Sigmoid colon (tissue), 7 donors: Measurements from ENCODE around the gene OR4S1. TPM values are rescaled to one million over a fixed set of nuclear protein-coding genes. Genes with fewer than 3 reads are reported as not detected.

ENCODE experiments used
- DNase-seq: peaks from one replicate; pipeline ENCODE4 v3.0.0-alpha.2; 2019
- H3K27ac ChIP-seq, 4 donors: fragments of 200-600 bp; sonication (generic); one replicate each; pipeline ENCODE4 v1.5.1; 2016 to 2019; ENCODE audit warnings: mild to moderate bottlenecking in 1 of 4
- H3K27me3 ChIP-seq, 3 donors: fragments of 200-600 bp; sonication (generic); one replicate each; pipeline ENCODE4 v1.5.1; 2019; ENCODE audit warnings: mild to moderate bottlenecking in 1 of 3
- H3K36me3 ChIP-seq, 4 donors: fragments of 200-600 bp; sonication (generic); one replicate each; pipeline ENCODE4 v1.5.1; 2016 to 2019
- H3K4me1 ChIP-seq, 4 donors: fragments of 200-600 bp; sonication (generic); one replicate each; pipeline ENCODE4 v1.5.1; 2017 to 2019
- H3K4me3 ChIP-seq, 4 donors: fragments of 200-600 bp; sonication (generic); one replicate each; pipeline ENCODE4 v1.5.1; 2017 to 2019; ENCODE audit warnings: mild to moderate bottlenecking in 2 of 4, moderate library complexity in 1 of 4
- H3K9me3 ChIP-seq, 4 donors: fragments of 200-600 bp in 3 of 4; sonication (generic) in 3 of 4; one replicate each; pipeline versions ENCODE4 v1.5.1 to v1.6.1; 2013 to 2019
- CTCF ChIP-seq, 4 experiments: fragments of 450-650 bp in 3 of 4; fragments of 200-600 bp in 1 of 4; IDR thresholded peaks; one replicate each; pipeline ENCODE4 v1.5.1; 2016 to 2019; ENCODE audit warnings: antibody characterized with exemption in 4 of 4, mild to moderate bottlenecking in 3 of 4, moderate library complexity in 2 of 4
- EP300 ChIP-seq, 4 donors: sonication (generic); formaldehyde crosslinking; IDR thresholded peaks; one replicate each; pipeline ENCODE4 v1.6.1; 2017; ENCODE audit warnings: antibody characterized with exemption in 4 of 4
- POLR2A ChIP-seq, 2 donors: fragments of 450-650 bp; IDR thresholded peaks; one replicate each; pipeline ENCODE4 v1.6.1; 2016; ENCODE audit warnings: antibody characterized with exemption in 2 of 2, mild to moderate bottlenecking in 2 of 2, moderate library complexity in 2 of 2
- POLR2AphosphoS5 ChIP-seq, 4 donors: sonication (generic); formaldehyde crosslinking; IDR thresholded peaks; one replicate each; pipeline ENCODE4 v1.6.1; 2017; ENCODE audit warnings: antibody characterized with exemption in 4 of 4
- WGBS, 2 donors: extraction: QIAGEN DNeasy Blood & Tissue Kit; methylation state at CpG; one replicate each; pipeline ENCODE4 v1.1.7; 2013; 5-methylcytosine and 5-hydroxymethylcytosine counted together
- intact Hi-C: fragments of 100-400 bp; cut with DNase I; formaldehyde crosslinking; loops from one replicate; pipeline ENCODE4 v1.15.1; 2023
- polyA plus RNA-seq, 3 donors: library from polyadenylated mRNA; stranded (reverse); fragments of 200-250 nt; gene quantifications; one replicate each; pipeline ENCODE4 v1.2.3, GENCODE V29; 2013
- total RNA-seq, 4 donors: library from RNA; depleted of rRNA; stranded (reverse); fragments of >200 nt; gene quantifications; one replicate each; pipeline ENCODE4 v1.1.0, GENCODE V29; 2016
- donor health status: healthy with polysubstance abuse.
- donor health status: Bipolar disorder and iron deficiency.
- donor health status: healthy.

OR4S1 gene, protein sequence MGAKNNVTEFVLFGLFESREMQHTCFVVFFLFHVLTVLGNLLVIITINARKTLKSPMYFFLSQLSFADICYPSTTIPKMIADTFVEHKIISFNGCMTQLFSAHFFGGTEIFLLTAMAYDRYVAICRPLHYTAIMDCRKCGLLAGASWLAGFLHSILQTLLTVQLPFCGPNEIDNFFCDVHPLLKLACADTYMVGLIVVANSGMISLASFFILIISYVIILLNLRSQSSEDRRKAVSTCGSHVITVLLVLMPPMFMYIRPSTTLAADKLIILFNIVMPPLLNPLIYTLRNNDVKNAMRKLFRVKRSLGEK
- not detected for total RNA-seq
- polyA plus RNA-seq, result not detected

GRCh38 chr11:48305923-48306322 is at the start of gene OR4S1:
Gene OR4S1 (plus strand): TSS chr11:48306223. CDS start chr11:48306223, 0 bp downstream.
- intact Hi-C loops, result no loop called here
- Histone ChIP-seq H3K4me1 (no peaks in the 10 kb centered on the region), H3K36me3 (no peaks in the 10 kb centered on the region), H3K4me3 (no peak within 1 kb of the TSS), H3K9me3 (no peaks in the 10 kb centered on the region), H3K27ac (no peak within 1 kb of the TSS), H3K27me3 (no peaks in the 10 kb centered on the region)
- DNase-seq, result no peak
- TF ChIP-seq EP300 (IDR thresholded peaks at IDR 0.05) (no peak), POLR2AphosphoS5 (IDR thresholded peaks at IDR 0.05) (no peak), POLR2A (IDR thresholded peaks at IDR 0.05) (no peak), CTCF (IDR thresholded peaks at IDR 0.05) (no peak)
- 73 to 74% methylated on average over 1 of the region's 1 CpG for whole genome bisulfite sequencing, 2 donors

- Histone ChIP-seq H3K36me3 (no peaks in the 10 kb centered on the region), H3K9me3 (no peaks in the 10 kb centered on the region), H3K27ac (no peak overlapping the region), H3K27me3 (no peaks in the 10 kb centered on the region), H3K4me3 (no peak overlapping the region), H3K4me1 (no peaks in the 10 kb centered on the region)
- intact Hi-C loops, result no loop called here
- no peak for DNase-seq
- TF ChIP-seq POLR2AphosphoS5 (IDR thresholded peaks at IDR 0.05), result no peak
- WGBS, 2 donors, result 80 to 86% methylated on average over 2 of the region's 2 CpGs
Observed at GRCh38 chr11:48261600-48261999, 44.4 kb upstream of the OR4S1 start.

GRCh38 chr11:48263423-48263911 is 42.6 kb upstream of the OR4S1 start, which contains the start of gene OR4X1:
Gene OR4X1 (plus strand): TSS chr11:48263861. CDS start chr11:48263861, 0 bp downstream.
- no peak for DNase-seq
- WGBS, 2 donors, result 27 to 35% methylated on average over 3 of the region's 3 CpGs
- H3K27me3 ChIP-seq, result no peaks in the 10 kb centered on the region
- H3K36me3 ChIP-seq, result no peaks in the 10 kb centered on the region
- no peak within 1 kb of the TSS for H3K4me3 ChIP-seq
- H3K4me1 ChIP-seq, result no peaks in the 10 kb centered on the region
- no peaks in the 10 kb centered on the region for H3K9me3 ChIP-seq
- no peak within 1 kb of the TSS for H3K27ac ChIP-seq
- TF ChIP-seq POLR2AphosphoS5 (IDR thresholded peaks at IDR 0.05), result no peak
- no peak for TF ChIP-seq CTCF (IDR thresholded peaks at IDR 0.05)
- no peak for TF ChIP-seq POLR2A (IDR thresholded peaks at IDR 0.05)
- TF ChIP-seq EP300 (IDR thresholded peaks at IDR 0.05), result no peak
- intact Hi-C loops, result no loop called here

- no peaks in the 10 kb centered on the region for H3K4me1 ChIP-seq
- H3K4me3 ChIP-seq, result no peak overlapping the region
- intact Hi-C loops, result no loop called here
- TF ChIP-seq POLR2AphosphoS5 (IDR thresholded peaks at IDR 0.05), result no peak
- no peak for TF ChIP-seq POLR2A (IDR thresholded peaks at IDR 0.05)
- TF ChIP-seq EP300 (IDR thresholded peaks at IDR 0.05), result no peak
- TF ChIP-seq CTCF (IDR thresholded peaks at IDR 0.05), result no peak
- no peaks in the 10 kb centered on the region for H3K27me3 ChIP-seq
- no peaks in the 10 kb centered on the region for H3K36me3 ChIP-seq
- DNase-seq, result no peak
- no peaks in the 10 kb centered on the region for H3K9me3 ChIP-seq
- H3K27ac ChIP-seq, result no peak overlapping the region
- WGBS, 2 donors, result 72 to 74% methylated on average over 3 of the region's 3 CpGs
Observed at GRCh38 chr11:48270621-48271020, 35.4 kb upstream of the OR4S1 start.

GRCh38 chr11:48272606-48273005 is 33.4 kb upstream of the OR4S1 start:
- intact Hi-C loops, result no loop called here
- 14 to 34% methylated on average over 1 of the region's 1 CpG for WGBS, 2 donors
- TF ChIP-seq CTCF (IDR thresholded peaks at IDR 0.05) (no peak), POLR2AphosphoS5 (IDR thresholded peaks at IDR 0.05) (no peak), EP300 (IDR thresholded peaks at IDR 0.05) (no peak), POLR2A (IDR thresholded peaks at IDR 0.05) (no peak)

More at GRCh38 chr11:48272606-48273005, 33.4 kb upstream of the OR4S1 start:
- Histone ChIP-seq H3K36me3 (no peaks in the 10 kb centered on the region), H3K27me3 (no peaks in the 10 kb centered on the region), H3K9me3 (no peaks in the 10 kb centered on the region), H3K4me3 (no peak overlapping the region), H3K27ac (no peak overlapping the region), H3K4me1 (no peaks in the 10 kb centered on the region)
- no peak for DNase-seq
